Psoas muscle (tissue), 8 donors: Measurements from ENCODE around the gene ZNF598. TPM values are rescaled to one million over a fixed set of nuclear protein-coding genes. Genes with fewer than 3 reads are reported as not detected.

Experiments
- ATAC-seq, 4 donors: fragments of 200-7000 bp; cut with Tn5 transposase; one replicate each; pipeline ENCODE4 v1.9.1; 2020; ENCODE audit warnings: moderate library complexity in 3 of 4, mild to moderate bottlenecking in 2 of 4
- DNase-seq, 2 donors: peaks; one replicate each; pipeline ENCODE4 v3.0.0-alpha.2; 2020
- H3K27ac ChIP-seq: fragments of 200-600 bp; one replicate; pipeline ENCODE4 v1.8.0; 2022
- H3K27me3 ChIP-seq, 3 donors: fragments of 200-600 bp in 1 of 3; one replicate each; pipeline versions ENCODE4 v1.6.1 to v1.8.0; 2013 to 2022; ENCODE audit warnings: low read length in 2 of 3, mild to moderate bottlenecking in 2 of 3, moderate library complexity in 1 of 3; ENCODE audit not compliant: insufficient read depth in 3 of 3
- H3K36me3 ChIP-seq, 2 donors: fragments of 200-600 bp in 1 of 2; one replicate each; pipeline versions ENCODE4 v1.6.1 to v1.8.0; 2013 to 2022; ENCODE audit warnings: low read depth in 1 of 2, mild to moderate bottlenecking in 1 of 2, moderate library complexity in 1 of 2; ENCODE audit not compliant: insufficient read depth in 1 of 2
- H3K4me1 ChIP-seq: fragments of 200-600 bp; one replicate; pipeline ENCODE4 v1.8.0; 2022
- H3K4me3 ChIP-seq: fragments of 200-600 bp; one replicate; pipeline ENCODE4 v1.8.0; 2022; ENCODE audit warnings: mild to moderate bottlenecking
- H3K9me3 ChIP-seq: fragments of 200-600 bp; one replicate; pipeline ENCODE4 v1.8.0; 2022
- CTCF ChIP-seq: fragments of 200-600 bp; IDR thresholded peaks from one replicate; pipeline ENCODE4 v1.8.0; 2022; ENCODE audit warnings: antibody characterized with exemption
- WGBS, 3 donors: extraction: QIAGEN DNeasy Blood & Tissue Kit; methylation state at CpG; one replicate each; pipeline versions ENCODE4 v1.1.6 to v1.1.7; 2013; 5-methylcytosine and 5-hydroxymethylcytosine counted together
- intact Hi-C, 2 donors: fragments of 100-400 bp; cut with DNase I; formaldehyde crosslinking; loops; one replicate each; pipeline versions ENCODE4 v1.11.0 to v1.14.2; 2022
- long read RNA-seq, 2 donors: library from polyadenylated mRNA; unstranded; transcript quantifications; one replicate each; pipeline ENCODE4 v2.0.0, GENCODE V29; 2021
- polyA plus RNA-seq, 3 donors: library from polyadenylated mRNA; stranded (reverse); fragments of 200-250 nt; gene quantifications; one replicate each; pipeline ENCODE4 v1.2.3, GENCODE V29; 2013
- total RNA-seq, 4 donors: library from RNA; stranded (reverse); fragmentation: NEBNext Ultra II Directional in 2 of 4; extraction: Animal tissue kit (Norgen Biotek cat#: 25700) in 2 of 4; gene quantifications; one replicate each; pipeline versions ENCODE4 v1.2.1 to v1.2.4, GENCODE V29; 2021 to 2023
- donor health status: healthy with polysubstance abuse.
- donor health status: DM: no; HTN: no; CAD: no; lungs with moderate emphysema.
- donor health status: Bipolar disorder and iron deficiency.
- donor health status: healthy.
- donor health status: DM: yes; HTN: yes; CAD: no.
- donor health status: DM: no; HTN: no; CAD: no.
- donor health status: DM: no; HTN: no; CAD: no.
- donor health status: DM: yes; HTN: yes; CAD: no.

Gene ZNF598
- total RNA-seq (10 to 100 TPM; 27.4 to 46.6 (median 44.8) TPM), polyA plus RNA-seq (10 to 100 TPM; 35.6 to 58.8 (median 51.9) TPM)
- long read RNA-seq, donor 1, transcript ZNF598-204 (12 exons, 3,371 nt), result major isoform, 7 of 17 reads
- long read RNA-seq, donor 1, partial matches to known transcripts, result 3 of 17 reads
- long read RNA-seq, donor 1, other reads (novel, unspliced or antisense), result 4 of 17 reads
- long read RNA-seq, donor 2, transcript ZNF598-208 (3 exons, 815 nt), result minor isoform, 5 of 63 reads
- long read RNA-seq, donor 2, transcript ZNF598-204 (12 exons, 3,371 nt), result major isoform, 8 of 63 reads
- long read RNA-seq, donor 2, partial matches to known transcripts, result 24 of 63 reads
- long read RNA-seq, donor 2, other reads (novel, unspliced or antisense), result 26 of 63 reads

GRCh38 chr16:2009791-2010510 is at the start of gene ZNF598:
Gene ZNF598, minus strand, starts transcription at chr16:2009821.
- peak; percentile 93 to 96 (median 94) for ATAC-seq
- no peaks in the 10 kb centered on the region for H3K9me3 ChIP-seq
- peak; percentile 88 to 93 for DNase-seq
- TF ChIP-seq CTCF, result peak; percentile 5
- WGBS, 3 donors, result 1 to 2% (median 1%) methylated on average over 52 of the region's 52 CpGs
- peak within 1 kb of the TSS; percentile 98 for H3K4me3 ChIP-seq
- no peaks in the 10 kb centered on the region for H3K27me3 ChIP-seq
- peaks cover 42% of the 10 kb centered on the region for H3K4me1 ChIP-seq
- peak within 1 kb of the TSS; percentile 98 for H3K27ac ChIP-seq
- intact Hi-C loops, result no loop called here
- peaks cover 0 to 13% of the 10 kb centered on the region in 2 donors for H3K36me3 ChIP-seq

DNA sequence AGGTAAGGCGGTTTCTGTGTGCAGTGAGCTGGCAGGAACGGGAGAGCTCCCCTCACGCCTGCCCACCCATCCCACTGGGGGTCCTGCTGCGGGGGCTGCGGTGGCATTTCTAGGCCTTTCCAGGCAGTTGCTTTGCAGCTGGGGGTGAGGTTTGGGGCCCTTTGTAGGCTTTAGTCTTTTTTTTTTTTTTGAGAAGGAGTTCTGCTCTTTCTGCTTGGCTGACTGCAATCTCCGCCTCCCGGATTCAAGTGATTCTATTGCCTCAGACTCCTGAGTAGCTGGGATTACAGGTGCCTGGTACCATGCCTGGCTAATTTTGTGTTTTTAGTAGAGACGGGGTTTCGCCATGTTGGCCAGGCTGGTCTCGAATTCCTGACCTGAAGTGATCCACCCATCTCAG is 49.3 kb upstream of the ZNF598 start:
- intact Hi-C loops, result no loop called here

GRCh38 chr16:2058420-2058819 is 48.8 kb upstream of the ZNF598 start:
- H3K4me3 ChIP-seq, result no peak overlapping the region
- DNase-seq (no peak), ATAC-seq (no peak)
- no peak for TF ChIP-seq CTCF
- no peaks in the 10 kb centered on the region for H3K27me3 ChIP-seq
- H3K36me3 ChIP-seq, result peaks cover 3 to 84% of the 10 kb centered on the region in 2 donors
- intact Hi-C loops, result no loop called here
- no peaks in the 10 kb centered on the region for H3K9me3 ChIP-seq
- H3K27ac ChIP-seq, result no peak overlapping the region
- H3K4me1 ChIP-seq, result no peaks in the 10 kb centered on the region
- 82 to 90% (median 88%) methylated on average over 13 of the region's 13 CpGs for WGBS, 3 donors

More for the DNA sequence above, 49.3 kb upstream of the ZNF598 start:
- Histone ChIP-seq H3K4me3 (no peak overlapping the region), H3K4me1 (no peaks in the 10 kb centered on the region), H3K27ac (no peak overlapping the region), H3K9me3 (no peaks in the 10 kb centered on the region), H3K27me3 (no peaks in the 10 kb centered on the region), H3K36me3 (peaks cover 3 to 84% of the 10 kb centered on the region in 2 donors)
- ATAC-seq (no peak), DNase-seq (no peak)
- WGBS, 3 donors, result 86 to 90% (median 90%) methylated on average over 10 of the region's 10 CpGs
- TF ChIP-seq CTCF, result no peak

GRCh38 chr16:2057438-2057837 is 47.8 kb upstream of the ZNF598 start:
- no peak overlapping the region for H3K27ac ChIP-seq
- ATAC-seq (no peak), DNase-seq (no peak)
- H3K36me3 ChIP-seq, result peaks cover 3 to 84% of the 10 kb centered on the region in 2 donors
- no peak overlapping the region for H3K4me3 ChIP-seq
- no peak for TF ChIP-seq CTCF
- H3K4me1 ChIP-seq, result no peaks in the 10 kb centered on the region
- intact Hi-C loops, result no loop called here
- H3K27me3 ChIP-seq, result no peaks in the 10 kb centered on the region
- WGBS, 3 donors, result 83 to 92% (median 89%) methylated on average over 8 to 10 of the region's 10 CpGs
- H3K9me3 ChIP-seq, result no peaks in the 10 kb centered on the region
